DND-41 (cell line): ENCODE results near the gene SNAPC4.

Experiments used
- ATAC-seq: fragments of 200-7000 bp; cut with Tn5 transposase; 3 replicates; pipeline ENCODE4 v1.9.1; 2021; ENCODE audit warnings: low read depth; ENCODE audit not compliant: insufficient read depth
- DNase-seq: peaks from one replicate; pipeline ENCODE4 v3.0.0-alpha.2; 2020
- H2AFZ ChIP-seq: 2 replicates; pipeline ENCODE4 v1.6.0; 2012; ENCODE audit warnings: low read depth, low read length
- H3K27ac ChIP-seq: 2 replicates; pipeline ENCODE4 v1.5.1; 2012; ENCODE audit warnings: low read length, inconsistent platforms
- H3K27me3 ChIP-seq: fragments of 200-600 bp; sonication (generic); 2 replicates; pipeline ENCODE4 v1.6.0; 2012; ENCODE audit warnings: low read length, mild to moderate bottlenecking, inconsistent platforms; ENCODE audit not compliant: insufficient read depth, poor library complexity
- H3K36me3 ChIP-seq: 2 replicates; pipeline ENCODE4 v1.5.1; 2012; ENCODE audit warnings: low read length, inconsistent platforms; ENCODE audit not compliant: insufficient read depth
- H3K4me1 ChIP-seq: 2 replicates; pipeline ENCODE4 v1.5.1; 2012; ENCODE audit warnings: mild to moderate bottlenecking, low read length; ENCODE audit not compliant: insufficient read depth
- H3K4me2 ChIP-seq: 2 replicates; pipeline ENCODE4 v1.6.0; 2012; ENCODE audit warnings: mild to moderate bottlenecking, moderate library complexity, low read length, inconsistent platforms; ENCODE audit not compliant: insufficient read depth
- H3K4me3 ChIP-seq, 2 experiments: fragments of 200-600 bp in 1 of 2; shearing (Covaris generic) in 1 of 2; 2 replicates each; pipeline ENCODE4 v1.5.1; 2012 to 2016; ENCODE audit warnings: inconsistent platforms in 2 of 2, low read length in 2 of 2, mild to moderate bottlenecking in 2 of 2, low read depth in 1 of 2, moderate library complexity in 1 of 2
- H3K79me2 ChIP-seq: 2 replicates; pipeline ENCODE4 v1.6.0; 2012; ENCODE audit warnings: low read length, inconsistent platforms; ENCODE audit not compliant: insufficient read depth
- H3K9ac ChIP-seq: 2 replicates; pipeline ENCODE4 v1.6.0; 2012; ENCODE audit warnings: low read depth, mild to moderate bottlenecking, inconsistent platforms, low read length, moderate library complexity
- H3K9me3 ChIP-seq: 2 replicates; pipeline ENCODE4 v1.5.1; 2012; ENCODE audit warnings: low read length, moderate library complexity, mild to moderate bottlenecking, inconsistent platforms; ENCODE audit not compliant: insufficient read depth, severe bottlenecking
- H4K20me1 ChIP-seq: 2 replicates; pipeline ENCODE4 v1.6.0; 2012; ENCODE audit warnings: low read length; ENCODE audit not compliant: insufficient read depth
- CTCF ChIP-seq: IDR thresholded peaks from 2 replicates; pipeline ENCODE4 v1.5.1; 2012; ENCODE audit warnings: borderline replicate concordance, low read length, moderate library complexity, mild to moderate bottlenecking; ENCODE audit not compliant: poor library complexity, severe bottlenecking; ENCODE audit errors: extremely low read depth
- EZH2 ChIP-seq: IDR thresholded peaks from 3 replicates; pipeline ENCODE4 v1.6.1; 2012; ENCODE audit warnings: borderline replicate concordance, low read depth, mild to moderate bottlenecking, moderate library complexity, low read length, inconsistent platforms; ENCODE audit not compliant: severe bottlenecking

SNAPC4 gene

GRCh38 chr9:136381966-136382513, 17.9 kb downstream of the SNAPC4 start:
- H3K79me2 ChIP-seq = no peaks in the 10 kb centered on the region
- H3K27me3 ChIP-seq = no peaks in the 10 kb centered on the region
- no peak for TF ChIP-seq CTCF
- no peak for TF ChIP-seq EZH2
- H3K4me1 ChIP-seq = peaks cover 13% of the 10 kb centered on the region
- H2AFZ ChIP-seq = no peak overlapping the region
- ATAC-seq = no peak
- no peaks in the 10 kb centered on the region for H3K9me3 ChIP-seq
- H4K20me1 ChIP-seq = peaks cover 21% of the 10 kb centered on the region; the same call in 1 of the 2 replicates
- H3K27ac ChIP-seq = no peak overlapping the region
- peaks cover 56% of the 10 kb centered on the region for H3K36me3 ChIP-seq
- no peak overlapping the region for H3K9ac ChIP-seq
- DNase-seq = no peak
- H3K4me2 ChIP-seq = no peak overlapping the region
- no peak overlapping the region for H3K4me3 ChIP-seq

- ATAC-seq (no peak), DNase-seq (no peak)
- H3K9ac ChIP-seq = no peak overlapping the region
- H3K4me1 ChIP-seq = peaks cover 13% of the 10 kb centered on the region
- H3K27me3 ChIP-seq = no peaks in the 10 kb centered on the region
- no peak overlapping the region for H3K4me3 ChIP-seq
- TF ChIP-seq CTCF (no peak), EZH2 (no peak)
- H3K79me2 ChIP-seq = no peaks in the 10 kb centered on the region
- no peak overlapping the region for H3K27ac ChIP-seq
- H3K4me2 ChIP-seq = no peak overlapping the region
- H2AFZ ChIP-seq = no peak overlapping the region
- H3K36me3 ChIP-seq = peaks cover 53% of the 10 kb centered on the region
- peaks cover 21% of the 10 kb centered on the region; the same call in 1 of the 2 replicates for H4K20me1 ChIP-seq
- H3K9me3 ChIP-seq = no peaks in the 10 kb centered on the region
Measured at GRCh38 chr9:136381311-136381710, 18.7 kb downstream of the SNAPC4 start.

- DNase-seq (no peak), ATAC-seq (no peak)
- Histone ChIP-seq H3K9me3 (no peaks in the 10 kb centered on the region), H3K79me2 (no peaks in the 10 kb centered on the region), H3K4me2 (no peak overlapping the region), H3K9ac (no peak overlapping the region), H3K27ac (no peak overlapping the region), H3K27me3 (no peaks in the 10 kb centered on the region), H3K36me3 (peaks cover 48% of the 10 kb centered on the region), H3K4me3 (no peak overlapping the region), H3K4me1 (peaks cover 13% of the 10 kb centered on the region), H4K20me1 (peaks cover 21% of the 10 kb centered on the region; the same call in 1 of the 2 replicates), H2AFZ (no peak overlapping the region)
- TF ChIP-seq CTCF (no peak), EZH2 (no peak)
Measured at GRCh38 chr9:136380381-136380780, 19.6 kb downstream of the SNAPC4 start.
